ENCODE results near the gene PPL. TPM values are rescaled to one million over a fixed set of nuclear protein-coding genes. Genes with fewer than 3 reads are reported as not detected.

Gene PPL
- total and polyA plus RNA-seq, 2 of the 13 experiments (the other 11 are each of a cell fraction or from before 2014, with no cell fraction given): 5.7 to 6.6 TPM

- TF ChIP-seq ZNF574 (CRISPR knock-in tag; IDR thresholded peaks at IDR 0.05) (peak; percentile 53; the same call in 1 of the 2 replicates), TAF15 (IDR thresholded peaks at IDR 0.05; ENCODE audit: low read depth, low read length, poor library complexity, severe bottlenecking) (no peak), TBX2 (CRISPR knock-in tag; IDR thresholded peaks at IDR 0.05; ENCODE audit: borderline replicate concordance) (peak; percentile 64; the same call in 1 of the 2 replicates), MLXIP (CRISPR knock-in tag; IDR thresholded peaks at IDR 0.05; ENCODE audit: borderline replicate concordance) (no peak), FIP1L1 (IDR thresholded peaks at IDR 0.05; ENCODE audit: borderline replicate concordance, insufficient read depth, low read depth, low read length) (no peak), KDM1A (CRISPR knock-in tag; IDR thresholded peaks at IDR 0.05) (no peak; the same call in 1 of the 2 replicates), ZNF326 (CRISPR knock-in tag; IDR thresholded peaks at IDR 0.05; ENCODE audit: borderline replicate concordance) (no peak), ZNF121 (CRISPR knock-in tag; IDR thresholded peaks at IDR 0.05) (peak; percentile 55; the same call in 1 of the 2 replicates), HNRNPK (IDR thresholded peaks at IDR 0.05; ENCODE audit: low read depth, low read length, poor library complexity, severe bottlenecking) (no peak), ZBTB40 (IDR thresholded peaks at IDR 0.05) (no peak), ZBTB40 (CRISPR knock-in tag; IDR thresholded peaks at IDR 0.05) (no peak), ZFP1 (CRISPR knock-in tag; IDR thresholded peaks at IDR 0.05) (no peak)
These were observed 12.2 kb downstream of the PPL start (continued) for GRCh38 chr16:4924593-4925292.

Measured in HepG2 (cell line).